ENCODE data around the gene TPST1.

TPST1 gene

DNA sequence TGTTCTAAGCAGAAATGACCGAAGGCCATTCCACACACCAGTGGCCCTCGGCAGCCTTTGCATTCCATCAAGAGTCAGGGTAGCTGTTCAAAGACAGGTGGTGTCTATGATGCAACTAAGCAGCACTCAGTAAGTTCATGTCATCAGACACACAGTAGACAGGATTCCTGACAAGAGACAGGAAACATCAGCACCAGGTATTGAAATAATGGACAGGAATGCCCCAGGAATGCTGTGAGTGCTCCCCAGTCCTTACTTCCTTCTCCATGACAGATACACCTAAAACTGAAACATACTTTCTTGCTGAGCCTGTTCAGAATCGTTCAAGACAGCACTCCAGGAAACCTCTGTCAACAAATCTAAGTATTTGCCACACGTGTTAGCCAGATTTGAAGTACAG, 204.4 kb downstream of the TPST1 start:
- POLR2A ChIA-PET = no interaction called here
- CTCF ChIA-PET = no interaction called here
- TF ChIP-seq BHLHE40 (IDR thresholded peaks at IDR 0.05; ENCODE audit: borderline replicate concordance) (no peak), ZNF384 (IDR thresholded peaks at IDR 0.05) (no peak)
- no peak for DNase-seq (ENCODE audit: extremely low spot score)
